PFSK-1 (cell line): ENCODE data around the gene EVX2.

ENCODE experiments used
- POLR2AphosphoS5 ChIP-seq: IDR thresholded peaks from 2 replicates; pipeline ENCODE4 v1.6.1; 2012; ENCODE audit warnings: low read depth, mild to moderate bottlenecking, control low read depth, low read length, moderate library complexity
- REST ChIP-seq, 2 experiments: IDR thresholded peaks; 2 replicates each; pipeline versions ENCODE4 v1.6.1 to v1.8.0; 2011 to 2012; ENCODE audit warnings: low read depth in 2 of 2, low read length in 2 of 2, control low read depth in 1 of 2, inconsistent platforms in 1 of 2, mild to moderate bottlenecking in 1 of 2, moderate library complexity in 1 of 2; ENCODE audit not compliant: insufficient read depth in 1 of 2
- SIN3A ChIP-seq: IDR thresholded peaks from 2 replicates; pipeline ENCODE4 v1.6.1; 2012; ENCODE audit warnings: mild to moderate bottlenecking, low read length, moderate library complexity, borderline replicate concordance; ENCODE audit not compliant: insufficient read depth
- TAF1 ChIP-seq: IDR thresholded peaks from 2 replicates; pipeline ENCODE4 v1.6.1; 2012; ENCODE audit warnings: low read length, control low read depth, borderline replicate concordance; ENCODE audit not compliant: insufficient read depth

GRCh38 chr2:176081376-176081836 lies 2.4 kb downstream of the EVX2 start:
- TF ChIP-seq POLR2AphosphoS5 (no peak), REST (IDR thresholded peaks at IDR 0.05; ENCODE audit: insufficient read depth in 1 of 2, low read depth in 2 of 2, low read length in 2 of 2) (no peak), TAF1 (no peak), SIN3A (no peak)
